ENCODE measurements around the gene COPS4.

COPS4 gene

GRCh38 chr4:83089410-83090157 lies 54.6 kb downstream of the COPS4 start:
- DNase-seq = no peak

GRCh38 chr4:83093060-83093640 lies 58.2 kb downstream of the COPS4 start:
- no peak for DNase-seq

- DNase-seq = no peak
Measured at GRCh38 chr4:83096397-83096796, 61.4 kb downstream of the COPS4 start.

- DNase-seq = no peak
Measured at GRCh38 chr4:83104991-83105390, 70.0 kb downstream of the COPS4 start.

GRCh38 chr4:83107631-83108030 lies 72.6 kb downstream of the COPS4 start:
- peak; percentile 50 for DNase-seq

GRCh38 chr4:83108101-83108861 lies 73.3 kb downstream of the COPS4 start:
- peak; percentile 34 for DNase-seq

GRCh38 chr4:83109480-83110222 lies 74.7 kb downstream of the COPS4 start:
- DNase-seq = peak; percentile 67

- peak; percentile 95 for DNase-seq
Measured at GRCh38 chr4:83110223-83110945, 75.4 kb downstream of the COPS4 start.

- peak; percentile 14 for DNase-seq
Measured at GRCh38 chr4:83110970-83111750, 76.2 kb downstream of the COPS4 start.

GRCh38 chr4:83111751-83112141 lies 76.8 kb downstream of the COPS4 start:
- DNase-seq = peak; percentile 32

- DNase-seq = peak; percentile 27
Measured at GRCh38 chr4:83112231-83112630, 77.2 kb downstream of the COPS4 start.

- peak; percentile 52 for DNase-seq
Measured at GRCh38 chr4:83112678-83113428, 77.9 kb downstream of the COPS4 start.

GRCh38 chr4:83113429-83113786 lies 78.4 kb downstream of the COPS4 start:
- DNase-seq = peak; percentile 32

GRCh38 chr4:83114576-83114975 lies 79.6 kb downstream of the COPS4 start, which contains the start of gene PLAC8:
PLAC8 (minus strand) TSS chr4:83114729; CDS start chr4:83107921, 6,808 bp downstream.
- DNase-seq = no peak

GRCh38 chr4:83115000-83115399 lies 80.0 kb downstream of the COPS4 start:
- no peak for DNase-seq

- no peak for DNase-seq
Measured at GRCh38 chr4:83115656-83116285, 80.8 kb downstream of the COPS4 start.

- DNase-seq = no peak
Measured at GRCh38 chr4:83118869-83119268, 83.9 kb downstream of the COPS4 start.

- no peak for DNase-seq
Measured at GRCh38 chr4:83121246-83121645, 86.3 kb downstream of the COPS4 start.

- DNase-seq = no peak
Measured at GRCh38 chr4:83124111-83124780, 89.3 kb downstream of the COPS4 start.

Data from stimulated activated CD4-positive, alpha-beta T cell treated with anti-CD3 and anti-CD28 coated beads, Interleukin-15, amount 100 ng/mL, for 24 hours (primary cell).